Globus pallidus (tissue), 1 donor: ENCODE results near the gene FN1.
"Not testable (repeated sequence)": the region's sequence is repeated elsewhere in the genome, so short reads cannot be mapped to it uniquely, and the experiment has no call there.

Experiments used
- DNase-seq: peaks from one replicate; pipeline ENCODE4 v3.0.0-alpha.2; 2015; ENCODE audit warnings: low spot score

The FN1 gene

GRCh38 chr2:215332872-215333595 is 102.8 kb downstream of the FN1 start:
- DNase-seq, result no peak

GRCh38 chr2:215328066-215328465 is 107.8 kb downstream of the FN1 start:
- DNase-seq, result no peak

GRCh38 chr2:215324811-215325210 is 111.1 kb downstream of the FN1 start:
- DNase-seq, result no peak

GRCh38 chr2:215320679-215321078 is 115.2 kb downstream of the FN1 start:
- no peak for DNase-seq

GRCh38 chr2:215320102-215320501 is 115.8 kb downstream of the FN1 start:
- DNase-seq, result no peak

- no peak for DNase-seq
Observed at GRCh38 chr2:215319500-215319899, 116.4 kb downstream of the FN1 start.

GRCh38 chr2:215316336-215316735 is 119.5 kb downstream of the FN1 start:
- DNase-seq, result no peak

- no peak for DNase-seq
Observed at GRCh38 chr2:215315301-215315700, 120.6 kb downstream of the FN1 start.

- no peak for DNase-seq
Observed at GRCh38 chr2:215314896-215315295, 121.0 kb downstream of the FN1 start.

GRCh38 chr2:215313255-215313613 is 122.6 kb downstream of the FN1 start:
- DNase-seq, result no peak

- peak; percentile 92 for DNase-seq
Observed at GRCh38 chr2:215311625-215312396, 124.1 kb downstream of the FN1 start, which contains the start of gene ATIC. TSS of gene ATIC (plus strand) at chr2:215312059. CDS start at chr2:215312143, 84 bp downstream.

GRCh38 chr2:215311259-215311624 is 124.6 kb downstream of the FN1 start:
- DNase-seq, result not testable (repeated sequence)
